ENCODE data around the gene RBM33. TPM values are rescaled to one million over a fixed set of nuclear protein-coding genes. Genes with fewer than 3 reads are reported as not detected.

RBM33 gene
- total and polyA plus RNA-seq, 2 of the 13 experiments (the other 11 are each of a cell fraction or from before 2014, with no cell fraction given) = 12.4 to 28.9 TPM

GRCh38 chr7:155800741-155801267 lies 156.3 kb downstream of the RBM33 start (continued):
- TF ChIP-seq ZBTB33 (CRISPR knock-in tag; IDR thresholded peaks at IDR 0.05) = peak; percentile 95
- no peak for TF ChIP-seq ZNF552 (CRISPR knock-in tag; IDR thresholded peaks at IDR 0.05; ENCODE audit: borderline replicate concordance)
- 0 out of 2 replicates have a peak, but pooled peaks have one; percentile 41 for TF ChIP-seq ZNF607 (CRISPR knock-in tag; IDR thresholded peaks at IDR 0.05; ENCODE audit: borderline replicate concordance)

- H3K4me2 ChIP-seq (ENCODE audit: low read depth, low read length) = no peak overlapping the region
- TF ChIP-seq TERF1 (CRISPR knock-in tag; IDR thresholded peaks at IDR 0.05) (no peak), PTBP1 (IDR thresholded peaks at IDR 0.05; ENCODE audit: low read depth, low read length, poor library complexity, severe bottlenecking) (no peak), GPBP1L1 (CRISPR knock-in tag; IDR thresholded peaks at IDR 0.05) (no peak), AGO2 (optimal IDR thresholded peaks at IDR 0.05; ENCODE audit: low read depth, low read length) (no peak), ZNF781 (CRISPR knock-in tag; IDR thresholded peaks at IDR 0.05; ENCODE audit: borderline replicate concordance, not compliant biosample characterization) (no peak), ZNF879 (CRISPR knock-in tag; IDR thresholded peaks at IDR 0.05) (no peak)
- DNase-seq (ENCODE audit: low spot score) = no peak
- peaks cover 40% of the 10 kb centered on the region for H3K4me1 ChIP-seq (ENCODE audit: insufficient read depth, low read length)
- POLR2A ChIA-PET = no interaction called here
- peaks cover 0 to 20% of the 10 kb centered on the region in 2 experiments; a peak in 4 of 5 replicates for H3K27me3 ChIP-seq (ENCODE audit: control insufficient read depth in 1 of 2, insufficient read depth in 2 of 2, low read length in 2 of 2)
- no peaks in the 10 kb centered on the region for H3K9me3 ChIP-seq (ENCODE audit: low read length)
- H3K36me3 ChIP-seq (replicated peaks in 1 of 2; ENCODE audit: control insufficient read depth in 1 of 2, insufficient read depth in 2 of 2, low read length in 2 of 2) = no peaks in the 10 kb centered on the region
- ATAC-seq = no peak
- no peak overlapping the region for H3K9ac ChIP-seq (ENCODE audit: insufficient read depth, low read depth, low read length)
- CTCF ChIA-PET (ENCODE audit: low intra/inter-chr PET ratio, low total read pairs) = no interaction called here
- in situ Hi-C loops (cut with HindIII; ENCODE audit: extremely low pct_ligation_motif_present, low pct_unique_long_range_greater_than_20kb) = loop anchor here (25.0 kb wide), 1 partner anchor 835 kb away; the partner anchor contains the start of gene RNF32
- no peak for FAIRE-seq
- no peaks in the 10 kb centered on the region for H3K79me2 ChIP-seq (ENCODE audit: insufficient read depth, low read length)
- no peak overlapping the region for H3K4me3 ChIP-seq (replicated peaks in 1 of 3; ENCODE audit: insufficient read depth in 1 of 3, low read depth in 2 of 3, low read length in 3 of 3)
- intact Hi-C loops (cut with micrococcal nuclease; ENCODE audit: unreplicated experiment) = no loop called here
- no peak overlapping the region for H3K27ac ChIP-seq (ENCODE audit: extremely low read length, insufficient read depth, low read length)
- 93% methylated on average over 6 of the region's 6 CpGs for WGBS (ENCODE audit: low lambda C conversion rate)
- no peaks in the 10 kb centered on the region for H4K20me1 ChIP-seq (ENCODE audit: insufficient read depth, low read length)
- no TSS peak for BruUV-seq (replicated peaks)
- no peak overlapping the region for H2AFZ ChIP-seq (ENCODE audit: low read length)
Observed at GRCh38 chr7:155802291-155802690, 157.8 kb downstream of the RBM33 start.
